IPS-NIHi11 (cell line): ENCODE measurements around the gene ETV2.
"Not testable (repeated sequence)": the region's sequence is repeated elsewhere in the genome, so short reads cannot be mapped to it uniquely, and the experiment has no call there.

ENCODE experiments used
- DNase-seq: peaks from one replicate; pipeline ENCODE4 v3.0.0; 2012; ENCODE audit warnings: mixed read lengths, low spot score

The ETV2 gene

DNA sequence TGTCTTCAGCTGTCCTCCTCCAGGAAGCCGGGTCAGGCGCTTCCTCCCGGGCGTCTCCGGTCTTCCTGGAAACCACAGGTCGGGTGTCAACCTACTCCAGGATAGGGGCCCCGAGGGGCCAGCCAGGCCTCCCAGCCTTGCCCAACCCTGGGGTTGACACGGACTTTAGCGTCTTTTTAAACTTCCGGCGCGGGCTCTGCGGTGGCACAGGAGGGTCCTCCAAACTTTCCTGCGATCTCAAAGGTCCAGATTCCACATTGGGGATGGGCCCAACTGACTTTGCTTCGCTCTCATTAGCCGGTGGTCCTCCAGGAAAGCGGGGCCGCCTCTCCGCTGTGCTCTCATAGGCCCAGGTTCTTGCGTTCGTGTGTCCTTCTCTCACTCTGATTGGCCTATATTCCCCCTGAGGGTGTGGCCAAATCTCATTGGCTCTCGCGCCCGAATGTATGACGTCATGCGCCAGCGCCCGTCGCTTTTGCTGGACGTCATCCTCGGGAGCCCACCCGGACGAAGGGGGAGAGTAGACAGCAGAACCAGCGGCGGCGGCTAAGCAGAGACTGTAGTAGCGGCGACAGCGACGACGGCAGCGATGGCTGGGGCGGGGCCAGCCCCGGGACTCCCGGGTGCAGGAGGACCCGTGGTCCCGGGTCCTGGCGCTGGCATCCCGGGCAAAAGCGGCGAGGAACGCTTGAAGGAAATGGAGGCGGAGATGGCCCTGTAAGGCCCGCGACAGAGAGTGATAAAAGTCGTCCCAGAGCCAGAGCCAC is 12.8 kb upstream of the ETV2 start, which contains the start of gene RBM42:
TSS of gene RBM42 (plus strand) at position 472 of the 767 bp plus-strand sequence. CDS start at position 590, 118 bp downstream.
- peak; percentile 99 for DNase-seq

DNA sequence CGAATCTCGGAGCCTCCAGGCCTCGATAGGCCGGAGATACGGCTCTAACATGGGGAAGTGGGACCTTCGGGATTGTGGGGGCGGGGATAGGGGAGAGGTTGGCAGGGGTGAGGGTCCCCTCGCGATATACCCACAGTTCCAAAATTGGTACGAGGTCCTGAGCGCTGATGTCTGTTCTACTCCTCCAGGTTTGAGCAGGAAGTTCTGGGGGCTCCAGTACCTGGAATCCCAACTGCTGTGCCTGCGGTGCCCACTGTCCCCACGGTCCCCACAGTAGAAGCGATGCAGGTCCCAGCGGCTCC is 12.3 kb upstream of the ETV2 start:
- no peak for DNase-seq

DNA sequence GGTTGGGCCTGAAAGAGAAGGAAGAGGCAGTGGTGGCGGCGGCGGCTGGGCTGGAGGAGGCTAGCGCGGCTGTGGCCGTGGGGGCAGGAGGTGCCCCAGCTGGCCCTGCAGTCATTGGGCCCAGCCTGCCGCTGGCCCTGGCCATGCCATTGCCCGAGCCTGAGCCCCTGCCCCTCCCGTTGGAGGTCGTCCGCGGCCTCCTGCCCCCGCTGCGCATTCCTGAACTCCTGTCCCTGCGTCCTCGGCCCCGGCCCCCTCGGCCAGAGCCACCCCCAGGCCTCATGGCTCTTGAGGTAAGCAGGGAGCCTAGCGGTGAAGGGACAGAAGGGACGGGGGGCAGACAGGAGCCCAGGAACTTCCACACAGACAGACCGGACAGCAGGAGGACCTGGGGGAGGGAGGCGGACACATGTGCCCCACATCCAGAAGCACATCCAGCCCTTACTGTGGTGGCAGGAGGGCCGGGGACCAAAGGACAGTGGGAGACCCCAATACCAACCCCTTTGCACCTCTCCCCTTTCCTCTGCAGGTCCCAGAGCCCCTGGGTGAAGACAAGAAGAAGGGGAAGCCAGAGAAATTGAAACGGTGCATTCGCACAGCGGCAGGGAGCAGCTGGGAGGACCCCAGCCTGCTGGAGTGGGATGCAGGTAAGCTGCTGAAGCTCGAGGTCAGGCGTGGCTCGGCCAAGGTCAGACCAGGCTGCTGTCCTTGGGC is 7.7 kb upstream of the ETV2 start:
- DNase-seq = no peak

DNA sequence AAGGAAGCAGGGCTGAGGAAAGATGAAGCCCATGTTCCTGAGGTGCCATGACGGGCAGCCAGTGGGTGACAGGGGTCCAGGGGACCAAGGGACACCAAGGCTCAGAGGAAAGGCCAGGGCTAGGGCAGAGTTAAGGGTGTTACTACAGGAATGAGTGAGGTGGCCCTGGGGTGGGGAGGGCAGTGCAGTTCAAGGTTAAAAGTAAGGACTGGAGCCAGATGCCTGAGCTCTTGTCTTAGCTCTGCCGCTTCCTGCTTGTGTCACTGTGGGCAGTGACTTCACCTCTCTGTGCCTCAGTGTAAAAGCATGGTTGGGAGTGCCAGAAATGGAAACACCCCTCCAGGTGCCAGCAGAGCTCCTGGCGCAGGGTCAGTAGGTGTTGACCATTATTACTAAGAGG is 4.9 kb upstream of the ETV2 start:
- DNase-seq = no peak

DNA sequence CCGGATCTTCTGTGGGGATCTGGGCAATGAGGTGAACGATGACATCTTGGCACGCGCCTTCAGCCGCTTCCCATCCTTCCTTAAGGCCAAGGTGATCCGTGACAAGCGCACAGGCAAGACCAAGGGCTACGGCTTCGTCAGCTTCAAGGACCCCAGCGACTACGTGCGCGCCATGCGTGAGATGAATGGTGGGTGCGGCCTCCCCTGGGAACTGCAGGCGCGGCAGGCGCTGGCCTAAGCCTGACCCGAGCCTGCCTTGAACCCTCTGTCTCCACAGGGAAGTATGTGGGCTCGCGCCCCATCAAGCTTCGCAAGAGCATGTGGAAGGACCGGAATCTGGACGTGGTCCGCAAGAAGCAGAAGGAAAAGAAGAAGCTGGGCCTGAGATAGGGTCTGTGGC is 4.4 kb upstream of the ETV2 start:
- DNase-seq = no peak

DNA sequence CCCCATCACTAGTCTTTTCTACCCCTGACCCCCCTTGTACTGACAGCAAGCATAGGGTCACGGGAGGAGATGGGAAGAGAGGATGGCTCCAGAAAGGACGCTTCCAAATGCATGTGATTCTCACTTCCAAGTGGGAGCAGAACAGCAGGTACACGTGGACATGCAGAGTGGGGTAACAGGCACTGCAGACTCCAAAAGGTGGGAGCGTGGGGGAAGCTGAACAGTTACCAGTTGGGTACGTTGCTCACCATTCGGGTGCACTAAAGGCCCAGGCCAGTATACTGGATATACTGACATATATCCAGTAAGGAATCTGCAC is 2.3 kb upstream of the ETV2 start:
- DNase-seq = no peak

DNA sequence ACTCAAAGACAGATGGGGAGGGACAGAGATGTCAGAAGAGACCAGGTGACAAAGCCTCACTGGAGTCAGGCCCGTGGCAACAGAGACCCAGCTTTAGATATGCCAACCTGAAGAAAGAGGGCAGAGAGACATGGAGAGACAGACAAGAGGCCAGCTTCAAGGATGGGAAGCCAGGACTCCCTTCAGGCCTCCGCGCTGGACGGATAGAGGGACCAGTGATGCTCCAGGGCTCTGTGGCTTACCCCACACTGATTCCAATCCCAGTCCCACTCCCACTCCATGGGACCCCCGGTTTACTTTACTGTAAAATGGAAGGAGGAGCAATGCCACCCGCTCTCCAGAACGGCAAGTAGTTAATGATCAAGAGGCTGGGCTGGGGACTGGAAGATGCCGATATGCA is 1.7 kb upstream of the ETV2 start:
- DNase-seq = no peak

DNA sequence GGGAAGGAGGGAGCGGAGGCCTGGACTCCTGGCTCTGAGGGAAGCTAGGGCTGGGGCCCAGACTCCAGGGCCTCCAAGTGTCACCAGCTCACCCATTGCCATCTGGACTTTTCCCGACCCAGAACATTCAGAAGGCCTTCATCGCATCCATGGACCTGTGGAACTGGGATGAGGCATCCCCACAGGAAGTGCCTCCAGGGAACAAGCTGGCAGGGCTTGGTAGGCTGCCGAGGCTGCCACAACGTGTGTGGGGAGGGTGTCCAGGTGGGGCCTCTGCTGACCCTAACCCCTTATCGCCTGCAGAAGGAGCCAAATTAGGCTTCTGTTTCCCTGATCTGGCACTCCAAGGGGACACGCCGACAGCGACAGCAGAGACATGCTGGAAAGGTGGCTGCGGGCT is 767 bp downstream of the ETV2 start:
- DNase-seq = no peak

DNA sequence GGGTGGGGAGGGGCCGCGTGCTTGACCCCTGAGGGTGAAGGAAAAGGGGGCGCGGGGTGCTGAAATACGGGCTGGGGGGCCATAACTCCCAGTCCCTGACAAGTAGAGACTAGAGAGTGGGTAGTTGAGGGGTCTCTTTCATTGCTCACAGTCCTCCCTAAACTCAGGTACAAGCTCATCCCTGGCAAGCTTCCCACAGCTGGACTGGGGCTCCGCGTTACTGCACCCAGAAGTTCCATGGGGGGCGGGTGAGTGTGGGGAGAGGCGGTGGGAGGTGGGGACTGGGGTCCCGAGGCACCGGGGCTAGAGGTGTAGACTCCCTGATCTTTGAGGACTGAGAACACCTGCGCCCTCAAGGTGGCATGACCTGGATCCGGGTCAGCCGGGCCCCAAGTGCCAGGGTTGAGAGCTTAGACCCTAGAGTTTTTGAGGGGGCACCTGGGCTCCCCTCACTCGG is 1.3 kb downstream of the ETV2 start:
- DNase-seq = no peak

DNA sequence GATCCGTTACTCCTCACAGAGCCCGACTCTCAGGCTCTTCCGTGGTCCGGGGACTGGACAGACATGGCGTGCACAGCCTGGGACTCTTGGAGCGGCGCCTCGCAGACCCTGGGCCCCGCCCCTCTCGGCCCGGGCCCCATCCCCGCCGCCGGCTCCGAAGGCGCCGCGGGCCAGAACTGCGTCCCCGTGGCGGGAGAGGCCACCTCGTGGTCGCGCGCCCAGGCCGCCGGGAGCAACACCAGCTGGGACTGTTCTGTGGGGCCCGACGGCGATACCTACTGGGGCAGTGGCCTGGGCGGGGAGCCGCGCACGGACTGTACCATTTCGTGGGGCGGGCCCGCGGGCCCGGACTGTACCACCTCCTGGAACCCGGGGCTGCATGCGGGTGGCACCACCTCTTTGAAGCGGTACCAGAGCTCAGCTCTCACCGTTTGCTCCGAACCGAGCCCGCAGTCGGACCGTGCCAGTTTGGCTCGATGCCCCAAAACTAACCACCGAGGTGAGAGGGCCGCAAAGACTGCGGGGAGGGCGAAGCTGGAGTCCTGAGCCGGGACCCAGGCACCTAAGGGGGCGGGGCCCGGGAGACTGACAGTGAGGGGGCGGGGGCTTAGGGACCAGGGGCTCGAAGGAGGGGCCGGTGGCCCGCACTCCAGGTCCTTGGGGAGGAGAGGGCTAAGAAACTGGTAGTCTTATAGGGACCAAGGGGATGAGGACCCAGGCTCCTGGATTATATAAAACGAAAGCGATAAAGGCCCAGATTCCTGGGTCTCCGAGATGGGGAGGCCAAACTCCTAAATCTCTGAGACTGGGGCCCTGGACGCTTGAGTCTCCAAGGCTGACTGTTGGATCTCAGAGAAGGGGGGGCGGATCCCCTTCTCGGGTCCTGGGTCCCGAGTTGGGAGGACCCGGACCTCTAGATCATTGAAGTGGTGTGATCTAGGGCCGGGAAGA is 2.0 kb downstream of the ETV2 start:
- DNase-seq = peak; percentile 83

DNA sequence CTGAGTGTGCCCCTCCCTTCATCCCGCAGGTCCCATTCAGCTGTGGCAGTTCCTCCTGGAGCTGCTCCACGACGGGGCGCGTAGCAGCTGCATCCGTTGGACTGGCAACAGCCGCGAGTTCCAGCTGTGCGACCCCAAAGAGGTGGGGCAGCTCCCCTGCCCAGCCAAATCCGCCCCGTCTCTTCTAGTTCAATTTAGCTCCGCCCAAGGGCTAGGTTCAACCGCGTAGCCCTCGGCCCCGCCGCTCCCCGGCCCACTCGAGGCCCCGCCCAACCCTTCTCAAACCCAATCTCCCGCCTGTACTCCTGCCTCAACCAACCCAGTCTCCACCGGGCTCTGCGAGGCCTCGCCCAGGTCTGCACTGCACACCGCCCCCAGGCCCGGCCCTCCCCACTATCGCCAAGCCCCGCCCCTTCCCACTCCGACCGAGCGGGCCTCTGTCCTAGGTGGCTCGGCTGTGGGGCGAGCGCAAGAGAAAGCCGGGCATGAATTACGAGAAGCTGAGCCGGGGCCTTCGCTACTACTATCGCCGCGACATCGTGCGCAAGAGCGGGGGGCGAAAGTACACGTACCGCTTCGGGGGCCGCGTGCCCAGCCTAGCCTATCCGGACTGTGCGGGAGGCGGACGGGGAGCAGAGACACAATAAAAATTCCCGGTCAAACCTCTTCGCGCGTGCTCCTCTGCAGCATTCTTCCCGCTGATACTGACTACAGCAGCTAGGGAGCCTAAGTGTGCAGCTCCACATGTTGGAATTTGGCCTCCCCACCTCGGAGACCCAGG is 2.9 kb downstream of the ETV2 start:
- peak; percentile 89 for DNase-seq

DNA sequence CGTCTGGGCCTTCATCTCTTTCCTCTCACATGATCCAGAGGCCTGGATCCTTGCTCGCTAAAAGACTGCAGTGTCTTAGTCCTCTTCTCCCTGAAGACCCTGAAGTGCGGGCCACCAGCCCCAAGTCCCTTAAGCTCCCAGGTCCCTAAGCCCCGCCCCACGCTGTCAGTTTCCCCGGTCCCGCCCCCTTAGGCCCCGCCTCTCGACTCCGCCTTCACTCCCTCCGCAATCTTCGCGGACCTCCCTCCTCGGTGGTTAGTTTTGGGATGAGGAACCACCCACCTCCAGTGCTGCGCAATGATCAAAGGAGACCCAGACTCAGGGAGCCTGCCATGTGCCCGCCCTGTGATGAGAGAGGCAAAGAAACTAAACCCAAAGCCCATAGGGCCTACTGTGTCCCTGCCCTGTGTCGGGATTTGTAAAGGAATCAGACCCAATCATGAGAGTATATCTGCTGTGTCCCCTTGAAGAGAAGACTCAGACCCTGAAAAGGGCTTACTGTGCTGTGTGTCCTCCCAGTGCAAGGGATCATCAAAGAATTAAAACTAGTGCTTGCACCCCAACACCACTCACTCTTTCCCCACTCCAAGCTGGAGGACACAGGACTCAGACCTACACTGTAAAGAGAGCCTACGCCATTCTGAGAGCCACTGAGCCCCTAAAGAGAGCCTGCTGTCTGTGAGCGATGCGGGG is 3.6 kb downstream of the ETV2 start:
- peak; percentile 75 for DNase-seq

DNA sequence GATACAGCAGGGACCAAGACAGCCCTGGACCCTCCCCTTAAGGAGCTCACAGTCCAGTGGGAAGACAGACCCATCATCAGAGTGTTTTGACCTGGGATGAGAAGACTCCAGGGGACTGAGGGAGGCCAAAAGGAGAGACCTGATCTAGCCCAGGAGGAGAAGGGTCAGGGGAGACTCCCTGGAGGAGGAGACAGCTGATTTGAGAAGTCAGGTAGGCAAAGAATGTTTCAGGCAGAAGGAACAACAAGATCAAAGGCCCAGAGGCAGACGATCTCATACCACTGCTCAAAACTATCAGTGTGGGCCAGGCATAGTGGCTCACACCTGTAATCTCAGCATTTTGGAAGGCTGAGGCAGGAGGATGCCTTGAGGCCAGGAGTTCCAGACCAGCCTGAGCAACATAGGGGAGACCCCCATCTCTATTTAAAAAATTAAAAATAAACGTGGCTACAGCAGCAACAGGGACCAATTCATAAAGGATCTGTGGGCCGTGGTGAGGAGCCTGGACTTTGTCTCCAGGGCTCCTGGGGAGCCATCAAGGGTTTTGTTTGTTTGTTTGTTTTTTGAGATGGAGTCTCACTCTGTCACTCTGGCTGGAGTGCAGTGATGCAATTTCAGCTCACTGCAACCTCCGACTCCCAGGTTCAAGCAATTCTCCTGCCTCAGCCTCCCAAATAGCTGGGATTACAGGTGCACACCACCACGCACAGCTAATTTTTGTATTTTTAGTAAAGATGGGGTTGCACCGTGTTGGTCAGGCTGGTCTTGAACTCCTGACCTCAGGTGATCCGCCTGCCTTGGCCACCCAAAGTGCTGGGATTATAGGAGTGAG is 4.4 kb downstream of the ETV2 start:
- no peak for DNase-seq

DNA sequence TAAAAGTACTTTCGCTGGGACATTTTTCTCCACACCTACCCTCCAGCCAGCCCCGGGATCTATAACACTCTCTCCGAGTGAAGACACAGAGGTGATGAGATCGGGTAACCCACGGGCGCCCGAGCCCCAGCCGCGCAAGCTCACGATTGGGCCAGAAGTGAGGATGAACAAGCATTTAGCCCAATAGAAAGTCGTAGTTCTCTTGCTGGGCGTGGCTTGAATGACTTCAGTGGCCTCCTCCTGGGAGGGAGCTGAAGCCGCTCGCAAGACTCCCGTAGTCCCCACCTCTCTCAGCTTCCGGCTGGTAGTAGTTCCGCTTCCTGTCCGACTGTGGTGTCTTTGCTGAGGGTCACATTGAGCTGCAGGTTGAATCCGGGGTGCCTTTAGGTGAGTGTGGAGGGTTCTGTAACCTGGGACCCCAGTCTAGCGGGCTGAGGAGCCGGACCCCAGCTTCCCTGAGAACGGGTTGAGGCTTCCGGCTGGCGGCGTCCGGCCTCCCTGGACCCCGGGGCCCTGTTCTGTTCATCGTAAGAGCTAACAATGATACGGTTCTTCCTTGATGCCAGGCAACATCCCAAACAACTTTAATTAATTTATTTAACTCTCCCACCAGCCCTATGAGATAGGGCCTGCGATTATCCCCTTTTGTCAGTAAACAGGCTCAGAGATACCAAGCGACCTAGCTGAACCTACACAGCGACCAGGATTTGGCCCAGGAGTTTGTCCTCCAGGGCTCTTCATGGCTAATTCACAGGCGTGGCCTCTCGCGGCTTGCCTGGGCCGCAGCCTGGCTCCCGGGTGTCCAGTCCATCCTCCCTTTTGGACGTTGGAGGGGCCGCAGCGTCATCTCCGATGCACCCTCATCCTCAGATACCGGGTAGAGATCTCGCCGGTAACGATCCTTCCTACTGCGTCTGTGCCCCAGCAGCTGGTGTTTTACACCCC is 6.7 kb downstream of the ETV2 start, which contains the start of gene COX6B1:
TSS of gene COX6B1 (plus strand) at position 307 of the 945 bp plus-strand sequence. CDS start 2,921 bp downstream, outside the sequence.
- peak; percentile 97 for DNase-seq

DNA sequence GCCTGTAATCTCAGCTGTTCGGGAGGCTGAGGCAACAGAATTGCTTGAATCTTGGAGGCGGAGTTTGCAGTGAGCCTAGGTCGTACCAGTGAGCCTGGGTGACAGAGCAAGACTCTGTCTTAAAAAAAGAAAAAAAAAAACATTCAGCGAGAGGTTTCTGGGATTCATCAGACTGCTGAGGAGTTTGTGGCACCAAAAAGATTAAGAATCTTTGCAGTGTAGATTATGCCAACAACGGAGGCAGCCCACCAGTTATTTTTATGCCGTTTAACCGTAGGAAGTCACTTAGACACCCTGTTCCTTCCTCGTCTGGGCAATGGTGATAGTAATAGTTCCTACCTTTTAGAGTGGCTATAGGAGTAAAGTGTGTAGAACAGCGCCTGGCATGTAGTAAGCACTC is 9.0 kb downstream of the ETV2 start:
- no peak for DNase-seq

DNA sequence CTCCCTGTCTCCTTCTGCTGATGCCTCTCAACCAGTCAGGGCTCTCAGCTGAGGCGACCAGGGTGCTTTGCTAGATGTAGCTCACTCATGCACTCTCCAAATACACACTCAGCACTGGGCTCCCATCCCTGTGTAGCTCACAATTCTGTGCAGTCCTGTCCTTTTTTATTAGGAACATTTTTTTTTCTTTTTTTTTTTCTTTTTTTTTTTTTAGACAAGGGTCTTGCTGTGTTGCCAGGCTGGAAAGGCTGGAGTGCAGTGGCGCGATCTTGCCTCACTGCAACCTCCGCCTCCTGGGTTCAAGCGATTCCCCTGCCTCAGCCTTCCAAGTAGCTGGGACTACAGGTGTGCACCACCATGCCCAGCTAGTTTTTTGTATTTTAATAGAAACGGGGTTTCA is 13.3 kb downstream of the ETV2 start:
- DNase-seq = not testable (repeated sequence)

DNA sequence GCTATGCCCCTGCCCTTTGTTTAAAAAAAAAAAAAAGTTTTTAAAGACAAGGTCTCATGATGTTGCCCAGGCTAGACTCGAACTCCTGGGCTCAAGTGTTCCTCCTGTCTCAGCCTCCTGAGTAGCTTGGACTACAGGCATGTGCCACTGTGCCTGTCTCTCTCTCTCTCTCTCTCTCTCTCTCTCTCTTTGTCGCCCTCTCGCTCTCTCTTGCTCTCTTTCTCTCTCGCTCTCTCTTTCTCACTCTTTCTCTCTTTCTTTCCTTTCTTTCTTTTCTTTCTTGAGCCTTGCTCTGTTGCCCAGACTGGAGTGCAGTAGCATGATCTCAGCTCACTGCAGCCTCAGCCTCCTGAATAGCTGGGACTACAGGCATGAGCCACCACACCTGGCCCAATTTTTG is 14.1 kb downstream of the ETV2 start:
- no peak for DNase-seq

DNA sequence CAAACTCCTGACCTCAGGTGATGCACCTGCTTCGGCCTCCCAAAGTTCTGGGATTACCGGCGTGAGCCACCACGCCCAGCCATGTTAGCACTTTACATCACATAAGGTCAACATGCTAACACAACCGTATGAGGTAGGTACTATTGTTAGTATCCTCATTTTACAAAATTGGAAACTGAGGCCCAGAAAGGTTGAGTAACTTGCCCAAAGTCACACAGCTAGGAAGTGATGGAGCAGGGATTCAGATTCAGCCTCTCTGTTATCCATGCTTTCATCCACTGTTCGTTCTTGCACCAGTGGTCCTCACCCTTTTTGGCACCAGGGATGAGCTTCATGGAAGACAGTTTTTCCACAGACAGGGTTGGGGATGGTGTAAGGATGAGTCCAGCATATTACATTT is 15.2 kb downstream of the ETV2 start:
- no peak for DNase-seq
